GM21737 (cell line): Measurements from ENCODE around the gene MSRB1.
"Not testable (repeated sequence)": the region's sequence is repeated elsewhere in the genome, so short reads cannot be mapped to it uniquely, and the experiment has no call there.

Experiments used
- ATAC-seq: cut with Tn5 transposase; IDR thresholded peaks from one replicate; pipeline ENCODE4 v1.9.1; 2021; ENCODE audit warnings: mild to moderate bottlenecking, moderate library complexity; ENCODE audit not compliant: unreplicated experiment

MSRB1 gene

GRCh38 chr16:1903845-1904840 is 38.9 kb downstream of the MSRB1 start:
- no peak for ATAC-seq

- no peak for ATAC-seq
Measured at GRCh38 chr16:1903220-1903574, 39.8 kb downstream of the MSRB1 start.

- ATAC-seq, result no peak
Measured at GRCh38 chr16:1902547-1903219, 40.3 kb downstream of the MSRB1 start.

DNA sequence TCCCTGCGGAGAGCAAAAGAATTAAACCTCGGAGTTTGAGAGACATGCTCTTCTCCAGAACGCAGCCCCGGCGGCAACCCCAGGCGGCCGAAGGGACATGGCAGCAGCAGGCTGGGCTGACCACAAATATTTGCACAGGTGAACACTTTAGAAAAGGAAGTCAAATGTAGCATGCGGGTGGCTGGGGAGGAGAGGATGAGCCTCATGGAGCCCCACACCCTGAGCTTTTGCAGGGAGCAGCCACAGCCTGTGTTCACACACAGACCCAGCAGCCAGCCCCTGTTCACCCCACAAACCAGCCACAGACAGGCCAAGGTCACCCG is 42.6 kb downstream of the MSRB1 start:
- ATAC-seq, result no peak

- no peak for ATAC-seq
Measured at GRCh38 chr16:1899641-1900451, 43.2 kb downstream of the MSRB1 start.

DNA sequence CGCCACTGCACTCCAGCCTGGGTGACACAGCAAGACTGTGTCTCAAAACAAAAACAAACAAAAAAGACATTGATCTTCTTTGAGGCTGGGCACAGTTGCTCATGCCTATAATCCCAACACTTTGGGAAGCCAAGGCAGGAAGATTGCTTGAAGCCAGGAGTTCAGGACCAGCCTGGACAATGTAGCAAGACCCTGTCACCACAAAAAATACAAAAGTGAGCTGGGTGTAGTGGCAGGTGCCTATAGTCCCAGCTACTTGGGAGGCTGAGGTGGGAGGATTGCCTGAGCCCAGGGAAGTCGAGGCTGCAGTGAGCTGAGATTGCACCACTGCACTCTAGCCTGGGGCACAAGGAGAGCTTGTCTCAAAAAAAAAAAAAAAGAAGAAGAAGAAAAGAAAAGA is 45.3 kb downstream of the MSRB1 start:
- not testable (repeated sequence) for ATAC-seq

GRCh38 chr16:1895949-1896675 is 46.9 kb downstream of the MSRB1 start:
- no peak for ATAC-seq

DNA sequence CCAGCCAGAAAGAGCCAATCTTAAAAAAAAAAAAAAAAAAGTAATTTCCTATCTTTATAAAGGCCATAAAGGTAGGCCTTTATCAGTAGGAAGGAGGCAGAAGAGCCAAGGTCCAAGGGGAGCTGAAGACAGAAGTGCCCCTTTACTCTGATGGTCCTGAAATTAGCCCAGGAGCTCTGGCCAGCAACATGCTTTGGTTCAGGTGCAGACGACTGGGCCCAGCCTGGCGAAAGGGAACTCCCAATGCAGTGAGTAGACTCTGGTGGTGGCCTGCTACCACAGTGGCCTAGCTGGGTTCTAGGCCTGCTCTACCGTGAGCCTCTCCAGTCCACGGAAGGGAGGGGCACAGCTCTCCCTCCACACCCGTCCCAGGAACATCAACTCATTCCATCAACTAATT is 47.9 kb downstream of the MSRB1 start:
- ATAC-seq, result no peak

GRCh38 chr16:1890708-1891050 is 52.3 kb downstream of the MSRB1 start:
- no peak for ATAC-seq

DNA sequence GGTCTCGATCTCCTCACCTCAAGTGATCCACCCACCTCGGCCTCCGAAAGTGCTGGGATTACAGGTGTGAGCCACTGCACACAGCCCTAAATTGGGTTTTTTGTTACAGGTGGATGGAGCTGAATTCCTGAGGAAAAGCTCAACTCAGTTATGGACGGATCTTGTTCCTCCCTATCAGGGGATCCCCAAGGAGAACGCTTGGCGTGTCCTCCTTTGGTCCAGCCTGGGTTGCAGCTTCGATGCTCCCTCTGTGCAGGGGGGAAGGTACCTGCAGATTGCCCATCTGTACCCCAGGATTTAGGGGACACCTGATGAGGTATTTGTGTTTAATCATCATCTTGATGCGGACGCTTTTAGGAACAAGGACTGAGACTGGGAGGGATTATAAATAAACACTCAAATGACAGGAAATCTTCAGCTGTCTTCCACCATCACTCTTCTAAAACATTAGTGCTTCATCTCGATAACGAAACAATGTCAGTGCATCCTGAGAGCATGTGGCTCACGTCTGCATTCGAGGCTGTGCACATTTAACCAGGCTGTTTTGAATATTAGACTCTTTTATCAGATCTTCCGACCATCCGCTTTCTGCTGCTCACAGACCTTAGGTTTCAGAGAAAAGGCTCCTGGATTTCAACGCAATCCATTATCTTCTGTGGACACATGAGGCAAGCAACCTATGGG is 52.8 kb downstream of the MSRB1 start:
- no peak for ATAC-seq
